OCI-LY7 (cell line): ENCODE results near the gene PAPOLG. TPM values are rescaled to one million over a fixed set of nuclear protein-coding genes. Genes with fewer than 3 reads are reported as not detected.

Source experiments
- BruUV-seq: library from RNA; stranded (reverse); fragments of 400-500 nt; replicated peaks from 2 replicates; lab custom pipeline; 2021; lab: Mats Ljungman, UMichigan
- CTCF ChIA-PET: fragments of 300-600 bp; sonication (Branson Sonifier 250); formaldehyde crosslinking; loops from one replicate; lab custom pipeline; 2022; ENCODE audit warnings: antibody characterized with exemption; ENCODE audit not compliant: unreplicated experiment; lab: Charles Lee
- POLR2A ChIA-PET: fragments of 300-600 bp; sonication (Branson Sonifier 250); formaldehyde crosslinking; loops from one replicate; lab custom pipeline; 2022; ENCODE audit warnings: antibody characterized with exemption; lab: Charles Lee
- DNase-seq: peaks from one replicate; pipeline ENCODE4 v3.0.0-alpha.2; 2015; ENCODE audit warnings: low spot score
- H2AFZ ChIP-seq: fragments of 200-600 bp; sonication (generic), shearing (Covaris generic); 2 replicates; pipeline ENCODE4 v1.6.1; 2014; ENCODE audit warnings: mild to moderate bottlenecking, antibody characterized with exemption, low read length, moderate library complexity
- H3K27ac ChIP-seq: fragments of 200-600 bp; sonication (generic); 2 replicates; pipeline ENCODE4 v1.5.1; 2014; ENCODE audit warnings: mixed run types, low read depth, mild to moderate bottlenecking, moderate library complexity, low read length, inconsistent platforms; ENCODE audit not compliant: poor library complexity, severe bottlenecking
- H3K36me3 ChIP-seq: fragments of 200-600 bp; sonication (generic); 2 replicates; pipeline ENCODE4 v1.6.1; 2014; ENCODE audit warnings: mild to moderate bottlenecking, antibody characterized with exemption, low read length, moderate library complexity, mixed read lengths; ENCODE audit not compliant: insufficient read depth
- H3K4me1 ChIP-seq: fragments of 200-600 bp; sonication (generic); 2 replicates; pipeline ENCODE4 v1.5.1; 2014; ENCODE audit warnings: mild to moderate bottlenecking, low read length; ENCODE audit not compliant: insufficient read depth, poor library complexity, severe bottlenecking
- H3K4me2 ChIP-seq: fragments of 200-600 bp; sonication (generic); 2 replicates; pipeline ENCODE4 v1.6.1; 2014; ENCODE audit warnings: mild to moderate bottlenecking, low read length
- H3K4me3 ChIP-seq: fragments of 200-600 bp; sonication (generic); 2 replicates; pipeline ENCODE4 v1.5.1; 2014; ENCODE audit warnings: mild to moderate bottlenecking, low read depth, low read length; ENCODE audit not compliant: poor library complexity, severe bottlenecking
- H3K79me2 ChIP-seq: fragments of 200-600 bp; sonication (generic); 2 replicates; pipeline ENCODE4 v1.6.1; 2016; ENCODE audit warnings: low read depth, mild to moderate bottlenecking, low read length, moderate library complexity, mixed read lengths; ENCODE audit not compliant: insufficient read depth
- H3K9me2 ChIP-seq: fragments of 200-600 bp; sonication (generic); 2 replicates; pipeline ENCODE4 v1.6.1; 2016; ENCODE audit warnings: mild to moderate bottlenecking, low read length, mixed read lengths; ENCODE audit not compliant: insufficient read depth
- H3K9me3 ChIP-seq: fragments of 200-600 bp; sonication (generic); 2 replicates; pipeline ENCODE4 v1.6.1; 2014; ENCODE audit warnings: mild to moderate bottlenecking, mixed run types, low read length, mixed read lengths
- H4K20me1 ChIP-seq: fragments of 200-600 bp; sonication (generic); 2 replicates; pipeline ENCODE4 v1.6.1; 2014; ENCODE audit warnings: mild to moderate bottlenecking, antibody characterized with exemption, low read length, moderate library complexity, mixed read lengths; ENCODE audit not compliant: insufficient read depth
- CTCF ChIP-seq: fragments of 200-600 bp; sonication (generic); conservative IDR thresholded peaks from 2 replicates; pipeline ENCODE4 v1.5.1; 2014; ENCODE audit warnings: mild to moderate bottlenecking, antibody characterized with exemption, low read length, moderate library complexity, mixed read lengths
- EZH2phosphoT487 ChIP-seq: fragments of 200-600 bp; sonication (generic); IDR thresholded peaks from 2 replicates; pipeline ENCODE4 v1.6.1; 2018; ENCODE audit warnings: low read depth, borderline replicate concordance, mild to moderate bottlenecking, mixed run types, antibody characterized with exemption, low read length, moderate library complexity, mixed read lengths
- intact Hi-C: fragments of 100-400 bp; cut with micrococcal nuclease; formaldehyde crosslinking; loops from one replicate; pipeline ENCODE4 v1.10.0; 2022; ENCODE audit not compliant: unreplicated experiment
- total RNA-seq, 2 experiments: library from RNA; depleted of rRNA in 1 of 2; stranded (reverse); fragments of >200 nt in 1 of 2; shearing (Covaris generic) in 1 of 2; gene quantifications; 2 replicates each; pipeline ENCODE4 v1.2.3, GENCODE V29; 2014 to 2022

The PAPOLG gene
- total RNA-seq, 2 experiments from 2014 or later, result 14.6 to 15.0 TPM

GRCh38 chr2:60820416-60821132 is 64.5 kb downstream of the PAPOLG start:
- Histone ChIP-seq H3K4me2 (no peak overlapping the region), H3K79me2 (no peaks in the 10 kb centered on the region), H3K36me3 (no peaks in the 10 kb centered on the region), H3K9me3 (no peaks in the 10 kb centered on the region), H2AFZ (no peak overlapping the region), H3K4me3 (no peak overlapping the region), H4K20me1 (no peaks in the 10 kb centered on the region), H3K27ac (no peak overlapping the region), H3K4me1 (peaks cover 56% of the 10 kb centered on the region), H3K9me2 (no peaks in the 10 kb centered on the region)
- no TSS peak for BruUV-seq
- intact Hi-C loops, result no loop called here
- ChIA-PET CTCF (interaction anchor here (2.3 kb wide), 1 partner anchor 18 kb away, joined by 10 read pairs; no protein-coding TSS in a partner anchor), POLR2A (interaction anchor here (1.6 to 11.5 kb wide), 4 partner anchors 13 to 67 kb away, joined by 5 to 89 read pairs (median 8); no protein-coding TSS in a partner anchor)
- no peak for DNase-seq
- TF ChIP-seq CTCF (no peak), EZH2phosphoT487 (no peak)

GRCh38 chr2:60821133-60821469 is 65.0 kb downstream of the PAPOLG start:
- Histone ChIP-seq H3K36me3 (no peaks in the 10 kb centered on the region), H4K20me1 (no peaks in the 10 kb centered on the region), H3K4me2 (no peak overlapping the region), H3K4me1 (peaks cover 61% of the 10 kb centered on the region), H2AFZ (peak overlapping the region; percentile 75; the same call in 1 of the 2 replicates), H3K9me2 (no peaks in the 10 kb centered on the region), H3K4me3 (no peak overlapping the region), H3K9me3 (no peaks in the 10 kb centered on the region), H3K79me2 (no peaks in the 10 kb centered on the region), H3K27ac (no peak overlapping the region)
- intact Hi-C loops, result no loop called here
- no peak for DNase-seq
- BruUV-seq, result no TSS peak
- peak; percentile 37; the same call in 1 of the 2 replicates for TF ChIP-seq CTCF
- no peak for TF ChIP-seq EZH2phosphoT487
- POLR2A ChIA-PET, result interaction anchor here (1.0 to 11.5 kb wide), 7 partner anchors 7 to 66 kb away, joined by 3 to 89 read pairs (median 5); partner anchors contain the start of gene REL
- CTCF ChIA-PET, result interaction anchor here (1.0 to 2.3 kb wide), 2 partner anchors 13 to 18 kb away, joined by 4 to 10 read pairs; no protein-coding TSS in a partner anchor
